GM19328 (cell line): Measurements from ENCODE around the gene NOTCH1.

Experiments used
- ATAC-seq: cut with Tn5 transposase; IDR thresholded peaks from one replicate; pipeline ENCODE4 v1.9.1; 2021; ENCODE audit warnings: mild to moderate bottlenecking, moderate library complexity; ENCODE audit not compliant: unreplicated experiment

NOTCH1 gene

DNA sequence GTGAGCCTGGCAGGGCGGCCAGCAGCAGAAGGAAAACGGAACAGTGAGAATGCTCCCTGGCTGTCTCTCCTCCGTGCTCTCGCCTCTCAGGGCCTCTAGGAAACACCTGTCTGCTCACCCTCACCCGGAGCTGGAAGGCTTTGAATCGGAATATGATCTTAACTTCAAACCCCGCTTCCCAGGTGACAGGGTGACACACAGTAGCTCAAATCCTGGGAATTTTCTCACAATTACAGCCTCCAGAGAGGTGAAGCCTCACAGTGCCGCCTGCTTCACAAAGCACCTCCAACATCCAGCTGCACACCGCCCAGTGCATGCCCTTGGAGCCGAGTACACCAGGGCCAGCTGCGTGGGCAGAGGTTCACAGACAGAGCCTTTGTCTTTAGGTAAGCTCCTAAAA is 75.5 kb downstream of the NOTCH1 start:
- ATAC-seq, result no peak

DNA sequence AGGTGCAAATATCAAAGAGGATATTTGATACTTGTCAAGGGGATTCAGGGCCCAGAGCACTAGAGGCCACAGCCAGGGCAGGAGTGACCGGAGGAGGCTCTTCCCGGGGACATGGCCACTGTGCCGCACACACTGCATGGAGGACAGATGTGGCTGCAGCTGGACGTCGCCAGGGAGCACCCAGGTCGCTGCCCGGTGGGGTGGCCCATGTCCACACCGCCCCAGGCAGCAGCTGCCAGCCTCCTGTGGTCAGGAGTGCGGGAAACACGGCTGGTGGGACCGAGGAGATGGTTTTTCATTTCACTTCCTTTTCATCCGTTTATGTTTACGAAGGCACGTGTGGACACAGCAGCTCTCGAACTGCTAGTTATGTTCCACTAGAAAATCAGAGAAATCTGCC is 78.1 kb downstream of the NOTCH1 start:
- no peak for ATAC-seq

DNA sequence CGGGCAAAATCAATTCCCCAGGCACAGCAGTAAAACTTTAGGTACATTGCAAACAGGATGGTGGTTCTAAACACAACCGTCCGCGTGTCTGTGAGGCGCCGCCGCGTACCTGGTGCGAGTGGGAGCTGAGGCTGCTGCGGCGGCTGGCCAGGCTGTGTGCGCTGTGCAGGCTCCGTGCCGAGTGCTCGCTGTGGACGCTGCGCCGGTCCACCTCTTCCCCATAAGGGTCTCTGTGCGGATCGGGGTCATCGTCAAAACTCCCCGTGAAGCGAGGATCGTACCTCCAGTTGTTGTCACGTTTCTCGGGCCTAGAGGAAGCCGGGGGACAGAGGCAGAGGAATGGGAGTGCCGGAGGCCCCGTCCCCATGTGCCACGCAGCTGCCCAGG is 79.7 kb downstream of the NOTCH1 start:
- ATAC-seq, result no peak

DNA sequence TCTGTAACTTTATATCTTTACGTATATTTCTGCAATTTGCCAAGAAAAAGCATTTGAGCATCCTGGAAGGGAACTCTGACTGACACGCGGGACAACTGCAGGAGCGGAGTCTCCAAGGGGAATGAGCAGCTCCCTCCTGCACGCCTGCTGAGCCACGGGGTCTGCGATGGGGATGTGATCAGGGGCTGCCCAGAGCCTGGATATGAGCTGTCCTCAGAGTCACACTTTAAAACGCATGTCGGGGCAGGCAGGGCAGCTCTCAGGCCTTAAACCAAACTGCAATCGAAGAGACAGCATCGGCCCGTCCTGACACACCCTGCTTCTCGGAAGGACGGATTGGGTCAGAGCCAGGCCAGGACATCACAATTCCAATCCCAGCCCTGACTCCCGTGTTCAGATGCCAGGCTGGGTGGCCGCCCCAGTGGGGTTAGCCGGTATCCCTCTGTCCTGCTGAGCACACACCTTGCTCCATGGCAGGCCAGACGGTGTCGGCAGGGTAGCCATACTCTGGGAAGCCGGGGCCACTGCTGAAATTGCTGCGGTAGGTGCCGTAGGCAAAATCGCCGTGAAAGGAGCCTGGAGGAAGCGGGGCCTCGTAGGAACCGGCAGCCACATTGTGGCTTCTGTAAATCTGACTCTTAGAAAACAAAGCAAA is 80.2 kb downstream of the NOTCH1 start:
- no peak for ATAC-seq

DNA sequence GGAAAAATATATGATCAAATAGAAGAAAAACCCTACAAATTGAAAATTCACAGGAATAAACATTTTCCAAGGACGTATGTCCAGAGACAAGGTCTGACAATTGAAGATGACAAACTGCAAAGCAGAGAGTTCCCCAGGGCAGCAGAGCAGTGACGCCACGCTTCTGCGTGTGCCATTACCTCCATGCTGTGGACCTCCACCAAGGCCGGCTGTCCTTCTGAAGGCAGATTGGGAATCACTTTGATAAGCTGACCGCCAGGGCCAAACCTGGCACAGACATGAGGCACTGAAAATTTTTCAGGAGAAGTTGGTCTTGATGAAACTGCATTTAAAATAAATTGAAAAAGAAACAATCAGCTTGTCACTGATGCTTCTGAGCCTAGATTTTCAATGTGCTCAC is 81.6 kb downstream of the NOTCH1 start:
- no peak for ATAC-seq

DNA sequence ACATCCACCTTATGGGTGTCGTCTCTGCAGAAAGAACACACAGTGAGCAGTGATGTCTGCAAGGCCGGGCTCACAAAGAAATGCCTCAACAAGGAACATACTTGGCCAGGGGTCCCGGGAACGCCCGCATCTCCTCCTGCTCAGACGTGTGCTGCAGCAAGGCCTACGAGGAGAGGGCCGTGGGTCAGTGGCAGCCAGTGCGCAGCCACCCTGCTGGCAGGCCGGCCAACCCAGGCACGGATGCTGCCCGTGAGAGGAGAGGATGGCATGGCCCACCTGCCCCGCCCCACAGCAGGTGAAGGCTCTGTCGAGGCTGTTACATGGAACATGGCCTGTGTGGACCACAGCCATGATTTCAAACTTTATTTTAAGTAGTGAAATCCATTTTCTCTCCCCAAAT is 82.3 kb downstream of the NOTCH1 start:
- ATAC-seq, result no peak

DNA sequence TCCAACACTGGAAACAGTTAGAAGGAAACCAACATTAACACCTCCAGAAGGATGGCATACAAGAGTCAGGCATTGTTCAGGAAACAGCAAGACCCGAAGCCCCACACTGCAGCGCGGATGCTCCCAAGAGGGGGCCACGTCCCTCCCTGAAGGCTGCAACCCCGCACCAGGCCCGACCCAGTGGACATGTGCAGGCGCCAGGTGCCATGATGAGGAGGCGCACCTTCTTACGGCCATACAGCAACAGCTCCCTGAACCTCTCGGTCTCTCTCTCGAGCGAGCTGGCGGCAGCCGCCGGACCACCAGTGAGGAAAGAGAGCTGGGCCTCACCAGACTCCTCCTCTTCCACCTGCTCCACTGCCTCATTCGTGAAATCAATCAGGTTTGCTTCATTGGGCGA is 83.2 kb downstream of the NOTCH1 start:
- no peak for ATAC-seq

DNA sequence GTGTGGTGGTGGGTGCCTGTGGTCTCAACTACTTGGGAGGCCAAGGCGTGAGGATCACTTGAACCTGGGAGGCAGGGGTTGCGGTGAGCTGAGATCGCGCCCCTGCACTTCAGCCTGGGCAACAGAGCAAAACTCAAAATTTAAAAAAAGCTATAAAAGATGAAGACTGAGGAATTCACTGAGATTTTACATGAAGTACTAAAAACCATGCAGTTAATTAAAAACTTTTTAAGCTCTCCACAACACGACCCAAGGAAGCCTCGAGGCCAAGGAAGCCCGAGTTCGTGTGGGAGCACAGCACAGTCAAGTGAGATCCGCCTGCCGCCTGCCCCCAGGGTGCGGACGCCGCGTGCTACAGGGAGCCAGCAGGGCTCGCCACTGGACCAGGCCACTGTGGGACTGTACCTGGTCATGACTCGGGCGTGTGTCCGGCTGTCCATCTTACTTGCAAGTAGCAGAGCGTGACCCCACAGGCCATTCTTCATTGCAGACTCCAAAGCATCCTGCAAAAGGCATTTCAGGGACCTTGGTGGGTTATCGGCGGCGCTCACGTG is 85.0 kb downstream of the NOTCH1 start:
- ATAC-seq, result no peak

DNA sequence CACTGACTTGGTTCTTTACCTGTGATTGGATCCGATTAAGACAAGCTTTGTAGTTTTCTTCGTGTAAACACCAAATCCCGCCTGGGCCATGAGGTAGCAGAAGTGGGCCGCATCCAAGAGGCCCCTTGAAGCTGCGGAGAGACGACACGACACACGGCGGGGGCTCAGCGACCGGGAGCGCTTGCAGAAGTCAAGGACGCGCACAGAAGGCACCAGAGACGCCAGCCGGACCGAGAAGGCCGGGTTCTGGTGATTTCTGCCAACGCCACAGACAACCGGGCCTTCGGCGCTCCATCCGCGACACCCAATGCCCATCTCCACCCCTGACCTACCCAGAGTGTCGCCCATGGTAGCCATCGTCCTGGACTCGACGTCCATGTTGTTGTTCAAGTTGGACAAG is 86.4 kb downstream of the NOTCH1 start:
- no peak for ATAC-seq

DNA sequence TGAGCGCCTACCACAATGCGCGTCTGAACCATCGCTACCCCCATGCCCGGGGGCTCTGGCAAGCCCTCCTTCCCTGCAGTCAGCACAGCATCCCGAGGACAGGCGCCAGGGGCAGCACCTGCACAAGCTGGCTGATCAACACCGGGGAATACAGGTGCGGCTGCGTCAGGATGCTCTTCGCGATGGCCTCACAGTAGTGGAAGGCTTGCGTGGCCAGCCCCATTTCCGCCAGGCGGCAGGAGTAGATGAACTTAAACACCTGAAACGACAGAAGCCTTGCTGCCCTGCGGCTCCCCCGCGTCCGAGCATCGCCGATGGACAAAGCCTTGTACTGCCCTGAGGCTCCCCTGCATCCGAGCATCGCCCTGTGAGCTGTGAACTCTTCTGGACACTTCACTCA is 88.5 kb downstream of the NOTCH1 start:
- no peak for ATAC-seq

DNA sequence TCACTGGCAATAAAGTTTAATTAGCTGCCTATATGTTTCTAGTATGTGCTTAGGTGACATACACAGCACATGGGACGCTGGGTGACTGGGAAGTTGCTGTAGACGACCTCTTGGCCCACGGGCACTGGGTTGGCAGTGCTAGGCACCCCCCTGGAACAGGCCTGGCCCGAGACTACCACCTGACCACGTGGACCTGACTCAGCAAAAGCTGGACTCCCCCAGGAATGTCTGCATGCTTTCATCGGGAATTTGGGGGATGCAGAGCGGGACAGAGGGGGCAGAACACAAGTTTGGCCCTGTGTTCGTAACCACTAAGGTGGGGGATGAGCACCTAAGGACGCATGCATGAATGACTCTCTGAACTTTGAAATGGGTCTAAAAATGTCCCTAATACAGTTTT is 89.6 kb downstream of the NOTCH1 start:
- no peak for ATAC-seq

DNA sequence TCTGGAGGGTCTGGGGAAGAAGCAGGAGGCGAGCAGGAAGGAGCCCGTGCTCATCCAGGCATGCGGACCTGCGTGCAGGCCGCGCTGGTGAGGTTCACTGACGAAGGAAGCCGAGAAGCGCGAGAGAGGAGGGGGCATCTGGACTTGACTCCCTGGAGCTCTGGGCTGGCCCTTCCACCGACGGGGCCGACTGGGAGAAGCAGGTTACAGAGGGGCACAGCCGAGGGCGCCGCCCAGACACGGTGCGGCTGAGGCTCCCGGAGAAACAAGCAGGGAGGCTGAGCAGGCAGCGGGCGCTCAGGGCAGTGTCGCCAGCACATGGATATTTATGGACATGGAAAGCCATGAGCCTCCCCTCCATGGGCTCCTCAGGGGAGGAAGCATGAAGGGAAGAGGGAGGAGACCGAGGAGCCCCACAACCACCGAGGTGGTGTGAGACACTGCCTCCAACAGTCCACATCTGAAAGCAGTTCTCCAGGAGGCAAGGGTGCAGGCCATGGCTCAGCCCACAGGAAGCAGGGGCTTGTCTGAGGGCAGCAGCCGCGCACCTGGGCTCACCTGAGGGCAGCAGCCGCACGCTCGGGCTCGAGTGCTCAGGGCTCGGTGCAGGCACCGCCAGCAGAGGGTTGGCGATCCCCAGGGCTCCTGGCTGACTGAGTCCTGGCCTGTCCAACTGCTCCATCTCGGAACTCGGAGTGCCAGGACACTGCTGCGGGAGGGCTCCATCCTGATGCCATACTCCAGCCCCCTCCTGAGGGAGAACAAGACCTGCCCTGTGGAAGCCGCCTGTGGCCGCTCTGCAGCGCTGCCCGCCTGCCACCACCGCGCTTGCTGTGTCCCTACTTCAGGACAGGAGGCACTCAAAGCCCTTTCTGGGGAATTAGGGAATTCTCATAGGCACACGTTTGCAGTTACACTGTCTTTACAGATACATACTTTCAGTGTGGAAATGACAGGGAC is 90.5 kb downstream of the NOTCH1 start:
- ATAC-seq, result no peak

DNA sequence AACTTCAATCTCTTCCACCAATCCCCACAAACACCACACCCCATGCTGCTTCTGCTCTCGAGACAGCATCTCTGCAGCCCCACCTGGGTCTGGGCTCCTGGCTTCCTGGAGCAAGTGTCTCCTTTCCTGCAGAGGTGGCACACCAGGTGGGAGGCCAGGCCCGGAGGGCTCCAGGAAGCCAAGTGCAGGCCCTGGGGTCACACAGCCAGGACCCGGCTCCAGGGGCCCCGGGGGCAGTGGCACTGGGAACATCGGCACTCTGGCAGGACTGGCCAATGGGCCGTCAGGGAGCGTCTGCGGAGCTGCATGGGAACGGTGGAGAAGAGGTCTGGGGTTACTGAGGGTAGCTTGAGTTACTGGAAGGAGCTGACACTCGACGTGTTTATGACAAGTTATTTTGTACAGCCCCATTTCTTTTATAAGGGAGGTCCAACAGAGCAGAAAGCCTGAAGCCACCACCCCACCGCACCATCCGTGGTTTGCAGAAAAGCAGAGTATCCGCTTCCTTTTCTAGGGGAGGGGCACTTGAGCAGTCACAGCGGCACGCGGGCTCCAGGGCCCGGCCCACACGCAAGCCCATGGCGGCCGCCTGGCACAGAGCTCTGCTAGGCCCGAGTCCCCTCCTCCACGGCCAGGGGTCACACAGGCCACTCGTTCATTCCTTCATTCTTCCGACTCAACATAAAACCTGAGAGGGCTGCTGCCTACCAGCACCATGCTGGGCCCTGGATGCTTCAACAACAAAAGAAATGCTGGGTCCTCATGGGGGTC is 91.6 kb downstream of the NOTCH1 start:
- no peak for ATAC-seq

DNA sequence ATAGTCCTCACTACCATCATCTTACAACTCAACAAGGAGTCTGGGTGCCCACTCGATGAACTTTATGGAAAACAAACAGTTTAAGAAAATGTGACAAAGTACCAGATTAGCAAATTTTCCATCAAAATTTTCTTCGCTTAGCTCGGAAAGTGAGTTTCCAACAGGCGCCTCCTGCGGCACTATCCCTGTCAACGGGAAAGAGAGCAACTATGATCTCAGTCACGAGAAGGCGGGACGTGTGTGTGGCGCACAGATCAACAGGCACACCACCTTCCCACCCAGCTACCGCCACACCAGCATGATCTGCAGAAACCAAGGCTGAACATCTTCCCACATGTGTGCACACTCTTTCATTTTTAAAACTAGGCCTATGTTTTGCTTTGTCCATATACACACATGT is 92.5 kb downstream of the NOTCH1 start:
- no peak for ATAC-seq

DNA sequence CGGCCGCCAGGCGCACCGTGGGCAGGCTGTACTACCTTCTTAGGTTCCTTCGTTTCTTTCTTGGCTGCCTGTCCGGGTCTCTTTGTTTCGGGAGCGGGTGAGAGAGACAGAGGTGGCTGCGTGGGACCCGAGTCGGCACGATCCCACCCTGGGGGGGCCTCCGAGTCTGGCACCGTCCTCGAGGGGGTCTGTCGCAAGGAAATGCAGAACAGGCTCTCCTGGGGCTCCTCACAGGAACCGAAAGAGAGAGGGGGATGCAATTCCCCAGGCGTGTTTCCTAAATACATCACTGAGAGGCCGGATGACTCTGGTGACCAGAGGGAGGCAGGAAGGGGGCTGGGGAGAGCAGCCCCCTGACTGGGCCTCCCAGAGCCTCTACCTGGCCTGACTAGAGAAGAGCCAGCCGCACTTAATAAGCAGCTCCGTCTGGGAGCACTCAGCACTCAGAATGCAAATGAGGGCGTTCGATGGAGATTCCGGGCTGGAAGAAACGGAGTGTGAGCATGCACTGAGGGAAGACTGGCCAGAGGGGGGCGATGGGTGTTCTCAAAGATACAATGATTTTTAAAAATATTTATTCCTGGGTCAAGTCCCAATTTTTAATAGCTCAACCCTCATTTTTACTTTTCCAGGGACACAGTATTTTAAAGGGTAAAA is 94.5 kb downstream of the NOTCH1 start:
- ATAC-seq, result no peak

DNA sequence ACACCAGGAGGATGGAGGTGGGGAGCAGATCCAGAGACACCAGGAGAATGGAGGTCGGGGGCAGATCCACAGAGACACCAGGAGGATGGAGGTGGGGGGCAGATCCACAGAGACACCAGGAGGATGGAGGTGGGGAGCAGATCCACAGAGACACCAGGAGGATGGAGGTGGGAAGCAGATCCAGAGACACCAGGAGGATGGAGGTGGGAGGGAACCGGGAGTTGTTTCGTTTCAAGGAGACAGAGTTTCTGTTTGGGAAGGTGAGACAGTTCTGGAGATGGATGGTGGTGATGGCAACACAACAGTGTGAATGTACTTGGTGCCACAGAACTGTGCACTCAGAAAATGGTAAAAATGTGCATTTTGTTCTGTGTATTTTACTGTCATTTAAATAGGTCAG is 97.2 kb downstream of the NOTCH1 start:
- no peak for ATAC-seq

DNA sequence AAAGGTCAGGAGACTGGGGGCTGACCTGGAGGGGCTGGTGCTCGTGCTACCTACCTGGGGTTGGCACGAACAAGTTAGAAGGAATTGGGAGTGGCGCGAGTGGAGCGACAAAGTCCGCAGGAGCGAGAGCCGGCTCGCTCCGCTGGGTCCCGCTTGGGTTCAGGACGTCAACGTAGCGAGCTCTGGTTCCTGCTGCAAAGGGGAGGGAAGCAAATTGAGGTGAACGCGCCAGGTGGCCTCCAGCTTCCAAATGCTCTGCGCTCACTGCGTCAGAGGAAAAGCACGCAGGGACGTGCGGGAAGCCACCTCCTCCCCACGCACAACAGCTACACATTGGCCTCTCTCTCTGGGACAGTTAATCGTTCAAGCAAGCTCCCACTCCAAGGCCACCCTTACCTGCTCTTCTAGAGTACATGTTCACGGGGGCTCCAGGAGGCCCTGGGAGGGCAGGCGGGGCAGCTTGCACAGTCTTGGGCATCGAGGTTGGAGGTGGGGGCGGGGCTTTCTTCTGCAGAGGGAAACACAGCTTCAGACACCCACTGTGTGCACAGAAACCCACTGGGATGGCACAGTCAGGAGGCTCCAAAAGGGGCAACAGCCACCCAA is 98.6 kb downstream of the NOTCH1 start:
- no peak for ATAC-seq

DNA sequence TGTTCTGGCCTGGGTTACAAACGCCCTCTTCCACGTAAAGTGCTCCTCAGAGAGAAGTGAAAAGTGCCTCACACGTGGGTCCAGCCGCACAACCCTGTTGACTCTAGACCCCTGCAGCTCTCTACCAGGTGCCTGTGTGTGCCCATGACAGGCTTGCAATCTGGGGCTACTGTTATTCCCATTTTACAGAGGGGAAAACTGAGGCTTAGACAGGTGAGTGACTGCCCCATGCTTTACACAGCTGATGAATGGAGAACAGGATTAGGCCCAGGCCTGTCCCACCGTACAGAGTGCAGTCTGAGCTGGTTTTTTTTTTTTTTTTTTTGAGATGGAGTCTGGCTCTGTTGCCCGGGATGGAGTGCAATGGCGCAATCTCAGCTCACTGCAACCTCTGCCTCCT is 100.0 kb downstream of the NOTCH1 start:
- ATAC-seq, result no peak
